ENCODE results near the gene DDHD1.

The DDHD1 gene

GRCh38 chr14:53010193-53011040 is 142.7 kb downstream of the DDHD1 start:
- no peak for DNase-seq (ENCODE audit: low read depth)
- TF ChIP-seq, protein P1, sequence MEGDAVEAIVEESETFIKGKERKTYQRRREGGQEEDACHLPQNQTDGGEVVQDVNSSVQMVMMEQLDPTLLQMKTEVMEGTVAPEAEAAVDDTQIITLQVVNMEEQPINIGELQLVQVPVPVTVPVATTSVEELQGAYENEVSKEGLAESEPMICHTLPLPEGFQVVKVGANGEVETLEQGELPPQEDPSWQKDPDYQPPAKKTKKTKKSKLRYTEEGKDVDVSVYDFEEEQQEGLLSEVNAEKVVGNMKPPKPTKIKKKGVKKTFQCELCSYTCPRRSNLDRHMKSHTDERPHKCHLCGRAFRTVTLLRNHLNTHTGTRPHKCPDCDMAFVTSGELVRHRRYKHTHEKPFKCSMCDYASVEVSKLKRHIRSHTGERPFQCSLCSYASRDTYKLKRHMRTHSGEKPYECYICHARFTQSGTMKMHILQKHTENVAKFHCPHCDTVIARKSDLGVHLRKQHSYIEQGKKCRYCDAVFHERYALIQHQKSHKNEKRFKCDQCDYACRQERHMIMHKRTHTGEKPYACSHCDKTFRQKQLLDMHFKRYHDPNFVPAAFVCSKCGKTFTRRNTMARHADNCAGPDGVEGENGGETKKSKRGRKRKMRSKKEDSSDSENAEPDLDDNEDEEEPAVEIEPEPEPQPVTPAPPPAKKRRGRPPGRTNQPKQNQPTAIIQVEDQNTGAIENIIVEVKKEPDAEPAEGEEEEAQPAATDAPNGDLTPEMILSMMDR (IDR thresholded peaks at IDR 0.05; ENCODE audit: insufficient read depth, low read depth, low read length, missing control alignments), result no peak

DNA sequence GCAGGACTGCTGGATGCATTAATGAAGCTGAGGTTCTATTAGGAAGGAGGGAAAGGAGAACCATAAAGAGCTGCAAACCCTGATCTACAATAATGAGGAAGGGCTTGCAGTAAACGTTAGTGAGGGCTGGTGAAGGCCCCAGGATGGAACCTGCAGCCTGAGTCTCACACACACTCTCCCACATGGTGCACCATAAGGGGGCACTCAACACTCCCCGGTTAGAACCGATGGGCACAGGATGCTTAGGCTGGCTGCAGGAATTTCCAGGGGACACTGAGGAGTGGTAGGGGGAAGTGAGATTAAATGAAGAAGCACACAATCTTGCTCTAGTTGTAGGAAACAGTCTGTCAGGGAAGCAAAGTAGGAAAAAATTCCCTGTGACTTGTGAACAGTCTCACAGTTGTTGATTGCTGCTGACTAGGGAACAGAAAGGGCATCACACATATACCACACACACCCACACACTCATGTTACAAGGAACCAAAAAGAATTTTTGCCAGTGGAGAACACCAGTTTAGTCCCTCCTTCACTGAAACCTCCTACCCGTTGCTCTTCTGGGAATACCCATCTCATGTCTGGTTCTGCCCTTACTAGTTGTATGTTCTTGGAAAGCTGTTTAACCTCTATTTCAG is 146.1 kb downstream of the DDHD1 start:
- DNase-seq (ENCODE audit: low read depth), result no peak
- H3K4me3 ChIP-seq (ENCODE audit: low read depth, low read length), result no peak overlapping the region
- TF ChIP-seq, protein P1 (IDR thresholded peaks at IDR 0.05; ENCODE audit: insufficient read depth, low read depth, low read length, missing control alignments), result no peak

More at GRCh38 chr14:53010193-53011040, 142.7 kb downstream of the DDHD1 start:
- no peak overlapping the region for H3K4me3 ChIP-seq (ENCODE audit: low read depth, low read length)

- TF ChIP-seq, protein P1 (IDR thresholded peaks at IDR 0.05; ENCODE audit: insufficient read depth, low read depth, low read length, missing control alignments), result no peak
- H3K4me3 ChIP-seq (ENCODE audit: low read depth, low read length), result no peak overlapping the region
- DNase-seq (ENCODE audit: low read depth), result no peak
These were observed 148.1 kb downstream of the DDHD1 start for GRCh38 chr14:53004976-53005375.

DNA sequence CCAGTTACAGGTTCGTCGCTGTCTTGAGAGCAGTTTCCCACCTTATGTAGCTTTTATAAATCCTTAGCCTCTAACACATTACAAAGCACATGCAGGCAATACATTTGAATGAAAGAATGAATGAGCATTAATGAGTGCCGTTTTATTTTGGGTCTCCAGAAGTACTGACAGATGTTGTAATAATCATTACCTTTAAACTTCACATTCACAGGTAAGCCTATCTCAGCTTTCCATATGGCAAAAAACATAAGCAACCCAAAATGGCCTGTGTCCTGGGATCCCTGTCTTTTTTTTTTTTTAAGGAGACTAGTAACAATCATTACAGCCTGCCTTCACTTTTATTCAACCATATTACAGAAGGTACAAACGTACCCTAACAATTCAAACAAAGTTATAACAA is 149.3 kb downstream of the DDHD1 start:
- TF ChIP-seq, protein P1 (IDR thresholded peaks at IDR 0.05; ENCODE audit: insufficient read depth, low read depth, low read length, missing control alignments), result no peak
- H3K4me3 ChIP-seq (ENCODE audit: low read depth, low read length), result no peak overlapping the region
- no peak for DNase-seq (ENCODE audit: low read depth)

DNA sequence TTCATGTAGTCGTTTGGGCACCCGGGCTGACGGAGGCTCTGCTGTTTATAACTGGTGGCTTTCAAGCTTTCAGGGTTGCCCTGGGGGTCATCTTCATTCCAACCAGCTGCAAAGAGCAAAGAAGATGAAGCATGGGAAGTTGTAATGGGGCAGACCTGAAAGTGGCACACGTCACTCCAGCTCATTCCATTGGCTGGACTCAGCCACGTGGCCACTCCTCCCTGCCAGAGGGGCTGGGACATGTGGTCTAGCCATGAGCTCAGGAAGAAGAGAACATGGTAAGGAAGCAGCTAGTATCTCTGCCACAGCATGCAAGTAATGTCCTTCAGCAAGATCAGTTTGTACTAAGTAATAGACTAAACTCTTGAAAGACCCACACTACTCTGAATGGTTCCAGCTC is 150.5 kb downstream of the DDHD1 start:
- TF ChIP-seq, protein P1 (IDR thresholded peaks at IDR 0.05; ENCODE audit: insufficient read depth, low read depth, low read length, missing control alignments), result no peak
- no peak overlapping the region for H3K4me3 ChIP-seq (ENCODE audit: low read depth, low read length)
- no peak for DNase-seq (ENCODE audit: low read depth)

DNA sequence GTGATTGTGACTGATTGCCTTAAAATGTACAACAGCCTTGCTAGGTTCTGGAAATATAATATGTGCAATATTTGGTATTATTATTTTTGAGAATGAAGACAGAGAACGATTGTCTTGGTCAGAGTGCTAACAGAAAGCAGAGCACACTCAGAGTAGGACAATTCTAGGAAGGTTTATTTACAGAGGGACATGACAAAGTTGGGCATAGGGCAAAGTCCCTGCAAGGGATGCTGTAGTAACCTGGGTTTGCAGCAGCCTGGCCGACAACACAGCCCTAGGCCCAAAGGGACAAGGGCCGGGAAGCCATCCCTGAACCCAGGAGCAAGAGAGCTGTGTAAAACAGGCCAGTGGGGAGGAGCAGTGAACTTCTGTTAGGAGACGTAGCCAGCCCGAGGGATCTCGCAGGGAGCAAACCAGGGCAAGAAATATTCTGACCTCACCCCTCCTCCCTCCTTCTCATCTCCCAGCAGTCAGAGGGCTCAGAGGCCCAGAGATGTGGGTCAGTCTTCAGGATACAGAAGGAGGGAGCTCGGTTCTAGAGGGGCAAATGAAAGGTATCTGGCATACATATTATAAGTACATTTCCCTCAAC is 151.2 kb downstream of the DDHD1 start:
- TF ChIP-seq, protein P1 (IDR thresholded peaks at IDR 0.05; ENCODE audit: insufficient read depth, low read depth, low read length, missing control alignments), result no peak
- DNase-seq (ENCODE audit: low read depth), result no peak
- H3K4me3 ChIP-seq (ENCODE audit: low read depth, low read length), result no peak overlapping the region
